RWPE2 (cell line): ENCODE data around the gene NUP188.
"Not testable (repeated sequence)": the region's sequence is repeated elsewhere in the genome, so short reads cannot be mapped to it uniquely, and the experiment has no call there.

Experiments used
- ATAC-seq: fragments of 200-7000 bp; cut with Tn5 transposase; 3 replicates; pipeline ENCODE4 v1.9.1; 2021; ENCODE audit warnings: low read depth
- DNase-seq: peaks from one replicate; pipeline ENCODE4 v3.0.0-alpha.2; 2020; ENCODE audit warnings: low spot score
- H3K27ac ChIP-seq: fragments of 450-650 bp; 2 replicates; pipeline ENCODE4 v1.5.1; 2017; ENCODE audit warnings: mild to moderate bottlenecking; ENCODE audit not compliant: poor library complexity, severe bottlenecking
- H3K27me3 ChIP-seq: fragments of 250-450 bp; sonication (Bioruptor Pico); 2 replicates; pipeline ENCODE4 v1.5.1; 2021; ENCODE audit warnings: mild to moderate bottlenecking, moderate library complexity; ENCODE audit not compliant: insufficient read depth, poor library complexity, severe bottlenecking
- H3K36me3 ChIP-seq: fragments of 250-450 bp; sonication (Bioruptor Pico); 2 replicates; pipeline ENCODE4 v1.5.1; 2020; ENCODE audit warnings: low read depth, mild to moderate bottlenecking, moderate library complexity
- H3K4me1 ChIP-seq: fragments of 250-450 bp; sonication (Bioruptor Pico); 2 replicates; pipeline ENCODE4 v1.5.1; 2021; ENCODE audit warnings: mild to moderate bottlenecking, moderate library complexity; ENCODE audit not compliant: insufficient read depth, poor library complexity, severe bottlenecking
- H3K4me3 ChIP-seq: fragments of 250-450 bp; sonication (Bioruptor Pico); 2 replicates; pipeline ENCODE4 v1.5.1; 2021; ENCODE audit warnings: mild to moderate bottlenecking, moderate library complexity; ENCODE audit not compliant: severe bottlenecking
- H3K9me3 ChIP-seq: fragments of 250-450 bp; sonication (Bioruptor Pico); 2 replicates; pipeline ENCODE4 v1.5.1; 2021; ENCODE audit warnings: mild to moderate bottlenecking, moderate library complexity; ENCODE audit not compliant: severe bottlenecking
- TF ChIP-seq, protein P1 (sequence below): fragments of 450-650 bp; IDR thresholded peaks from one replicate; pipeline ENCODE4 v1.5.1; 2017; ENCODE audit warnings: mild to moderate bottlenecking, moderate library complexity; ENCODE audit not compliant: poor library complexity, severe bottlenecking

The NUP188 gene

DNA sequence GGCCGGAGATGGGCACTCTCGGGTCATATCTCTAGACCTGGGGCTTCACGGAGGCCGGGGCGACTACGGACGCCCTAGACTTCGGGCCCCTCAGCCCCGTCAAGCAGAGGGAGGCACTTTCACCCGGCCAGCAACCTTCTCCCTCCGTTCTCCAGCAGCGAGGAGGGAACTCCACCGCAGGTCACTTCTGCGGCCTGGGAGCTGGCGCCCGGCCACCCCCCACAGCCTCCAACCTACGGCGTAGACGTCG lies 297 bp upstream of the NUP188 start:
- Histone ChIP-seq H3K27me3 (no peaks in the 10 kb centered on the region), H3K36me3 (peaks cover 32% of the 10 kb centered on the region), H3K4me1 (no peaks in the 10 kb centered on the region), H3K9me3 (no peaks in the 10 kb centered on the region), H3K27ac (peak overlapping the region; percentile 86), H3K4me3 (peak overlapping the region; percentile 69)
- TF ChIP-seq, protein P1, sequence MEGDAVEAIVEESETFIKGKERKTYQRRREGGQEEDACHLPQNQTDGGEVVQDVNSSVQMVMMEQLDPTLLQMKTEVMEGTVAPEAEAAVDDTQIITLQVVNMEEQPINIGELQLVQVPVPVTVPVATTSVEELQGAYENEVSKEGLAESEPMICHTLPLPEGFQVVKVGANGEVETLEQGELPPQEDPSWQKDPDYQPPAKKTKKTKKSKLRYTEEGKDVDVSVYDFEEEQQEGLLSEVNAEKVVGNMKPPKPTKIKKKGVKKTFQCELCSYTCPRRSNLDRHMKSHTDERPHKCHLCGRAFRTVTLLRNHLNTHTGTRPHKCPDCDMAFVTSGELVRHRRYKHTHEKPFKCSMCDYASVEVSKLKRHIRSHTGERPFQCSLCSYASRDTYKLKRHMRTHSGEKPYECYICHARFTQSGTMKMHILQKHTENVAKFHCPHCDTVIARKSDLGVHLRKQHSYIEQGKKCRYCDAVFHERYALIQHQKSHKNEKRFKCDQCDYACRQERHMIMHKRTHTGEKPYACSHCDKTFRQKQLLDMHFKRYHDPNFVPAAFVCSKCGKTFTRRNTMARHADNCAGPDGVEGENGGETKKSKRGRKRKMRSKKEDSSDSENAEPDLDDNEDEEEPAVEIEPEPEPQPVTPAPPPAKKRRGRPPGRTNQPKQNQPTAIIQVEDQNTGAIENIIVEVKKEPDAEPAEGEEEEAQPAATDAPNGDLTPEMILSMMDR = no peak
- no peak for DNase-seq
- ATAC-seq = no peak; the same call in 1 of the 3 replicates

DNA sequence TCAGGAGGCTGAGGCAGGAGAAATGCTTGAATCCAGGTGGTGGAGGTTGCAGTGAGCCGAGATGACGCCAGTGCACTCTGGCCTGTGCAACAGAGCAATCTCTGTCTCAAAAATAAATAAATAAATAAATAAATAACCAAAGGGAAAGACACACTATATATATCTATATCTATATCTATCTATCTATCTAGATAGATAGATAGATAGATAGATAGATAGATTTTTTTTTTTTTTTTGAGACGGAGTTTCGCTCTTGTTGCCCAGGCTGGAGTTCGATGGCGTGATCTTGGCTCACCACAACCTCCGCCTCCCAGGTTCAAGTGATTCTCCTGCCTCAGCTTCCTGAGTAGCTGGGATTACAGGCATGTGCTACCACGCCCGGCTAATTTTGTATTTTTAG lies 13.9 kb downstream of the NUP188 start:
- not testable (repeated sequence) for ATAC-seq, H3K9me3 ChIP-seq, H3K4me3 ChIP-seq, H3K4me1 ChIP-seq, H3K27me3 ChIP-seq, DNase-seq, H3K27ac ChIP-seq
- H3K36me3 ChIP-seq = peaks cover 80% of the 10 kb centered on the region

DNA sequence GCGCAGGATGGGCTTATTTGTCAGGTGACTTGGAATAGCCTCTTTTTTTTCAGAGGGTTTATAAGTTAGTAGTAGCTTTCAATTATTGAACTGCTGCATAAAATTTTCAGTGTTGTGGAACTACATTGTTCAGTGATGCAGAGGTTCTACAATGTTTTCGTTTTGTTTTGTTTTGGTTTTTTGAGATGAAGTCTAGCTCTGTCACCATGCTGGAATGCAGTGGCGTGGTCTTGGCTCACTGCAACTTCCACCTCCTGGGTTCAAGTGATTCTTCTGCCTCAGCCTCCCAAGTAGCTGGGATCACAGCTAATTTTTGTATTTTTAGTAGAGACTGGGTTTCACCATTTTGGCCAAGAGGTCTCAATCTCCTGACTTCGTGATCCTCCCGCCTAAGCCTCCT lies 22.0 kb downstream of the NUP188 start:
- peaks cover 79% of the 10 kb centered on the region for H3K36me3 ChIP-seq
- no peak for DNase-seq

DNA sequence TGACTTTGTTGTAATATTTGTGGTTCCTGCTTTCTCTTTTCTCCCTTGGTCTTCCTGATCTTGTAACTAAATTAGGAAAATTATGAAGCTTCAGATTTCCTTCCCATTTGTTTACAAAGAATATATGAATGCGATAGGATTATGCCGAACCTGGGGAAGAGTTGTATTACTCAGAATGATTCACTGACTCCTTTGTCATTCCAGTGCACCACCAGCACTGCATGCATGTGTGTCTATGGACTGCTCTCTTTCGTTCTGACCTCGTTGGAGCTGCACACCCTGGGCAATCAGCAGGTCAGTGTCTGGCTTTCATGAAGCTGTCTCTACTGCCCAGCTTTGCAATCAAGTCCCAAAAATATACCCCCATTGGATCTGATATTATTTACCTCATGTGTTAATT lies 25.5 kb downstream of the NUP188 start:
- H3K36me3 ChIP-seq = peaks cover 91% of the 10 kb centered on the region
- no peak overlapping the region for H3K4me3 ChIP-seq
- H3K27ac ChIP-seq = no peak overlapping the region
- DNase-seq (no peak), ATAC-seq (peak; percentile 93)
- TF ChIP-seq, protein P1 = no peak
- H3K9me3 ChIP-seq = no peaks in the 10 kb centered on the region
- no peaks in the 10 kb centered on the region for H3K27me3 ChIP-seq
- H3K4me1 ChIP-seq = no peaks in the 10 kb centered on the region

More for the DNA sequence above, 22.0 kb downstream of the NUP188 start:
- H3K27ac ChIP-seq = no peak overlapping the region
- no peak for ATAC-seq
- no peak overlapping the region for H3K4me3 ChIP-seq
- H3K4me1 ChIP-seq = no peaks in the 10 kb centered on the region
- H3K27me3 ChIP-seq = no peaks in the 10 kb centered on the region
- H3K9me3 ChIP-seq = no peaks in the 10 kb centered on the region
- TF ChIP-seq, protein P1 = no peak

DNA sequence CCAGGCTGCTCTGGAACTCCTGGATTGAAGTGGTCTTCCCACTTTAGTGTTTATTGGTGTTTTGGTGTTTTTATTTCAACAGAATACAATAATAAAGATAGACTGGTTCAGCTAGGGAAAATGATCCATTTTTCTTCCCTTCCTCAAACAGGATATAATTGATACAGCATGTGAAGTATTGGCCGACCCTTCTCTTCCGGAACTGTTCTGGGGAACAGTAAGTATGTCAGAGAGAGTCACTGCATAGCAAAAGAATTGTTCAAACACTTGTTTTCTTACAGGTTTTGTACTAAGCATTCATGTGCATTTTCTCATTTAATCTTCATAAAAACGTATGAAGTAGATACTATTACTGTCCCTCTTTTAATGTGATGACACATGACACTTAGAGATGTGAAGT lies 31.6 kb downstream of the NUP188 start:
- H3K4me1 ChIP-seq = no peaks in the 10 kb centered on the region
- ATAC-seq = no peak

More for the DNA sequence above, 31.6 kb downstream of the NUP188 start:
- H3K4me3 ChIP-seq = no peak overlapping the region
- DNase-seq = no peak
- H3K27ac ChIP-seq = no peak overlapping the region
- TF ChIP-seq, protein P1 = no peak
- H3K36me3 ChIP-seq = peaks cover 91% of the 10 kb centered on the region
- no peaks in the 10 kb centered on the region for H3K27me3 ChIP-seq
- H3K9me3 ChIP-seq = no peaks in the 10 kb centered on the region
